GM19397 (cell line): ENCODE measurements around the gene RPS2.
"Not testable (repeated sequence)": the region's sequence is repeated elsewhere in the genome, so short reads cannot be mapped to it uniquely, and the experiment has no call there.

ENCODE experiments used
- ATAC-seq: cut with Tn5 transposase; IDR thresholded peaks from one replicate; pipeline ENCODE4 v1.9.1; 2021; ENCODE audit warnings: mild to moderate bottlenecking, moderate library complexity; ENCODE audit not compliant: unreplicated experiment

RPS2 gene

DNA sequence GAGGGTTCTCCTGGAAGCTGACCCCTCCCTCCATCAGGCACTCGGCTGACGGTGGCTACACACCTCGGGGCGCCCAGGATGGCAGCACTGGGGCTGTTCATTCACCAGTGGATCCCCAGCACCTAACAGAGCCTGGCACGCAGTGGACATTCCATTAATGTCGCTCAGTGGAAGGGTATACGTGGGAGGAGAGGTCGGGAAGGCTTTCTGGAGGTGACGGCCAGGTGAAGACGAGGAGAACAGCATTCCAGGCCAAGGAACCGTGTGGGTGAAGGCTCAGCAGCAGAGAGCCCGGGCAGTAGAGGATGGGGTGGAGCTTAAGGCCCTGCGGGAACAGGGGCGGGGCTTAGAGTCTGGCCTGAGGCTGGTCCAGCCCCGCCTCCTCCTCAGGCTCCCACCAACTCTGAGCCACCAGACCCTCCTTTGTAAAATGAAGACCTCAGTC, 43.9 kb downstream of the RPS2 start:
- ATAC-seq, result no peak

DNA sequence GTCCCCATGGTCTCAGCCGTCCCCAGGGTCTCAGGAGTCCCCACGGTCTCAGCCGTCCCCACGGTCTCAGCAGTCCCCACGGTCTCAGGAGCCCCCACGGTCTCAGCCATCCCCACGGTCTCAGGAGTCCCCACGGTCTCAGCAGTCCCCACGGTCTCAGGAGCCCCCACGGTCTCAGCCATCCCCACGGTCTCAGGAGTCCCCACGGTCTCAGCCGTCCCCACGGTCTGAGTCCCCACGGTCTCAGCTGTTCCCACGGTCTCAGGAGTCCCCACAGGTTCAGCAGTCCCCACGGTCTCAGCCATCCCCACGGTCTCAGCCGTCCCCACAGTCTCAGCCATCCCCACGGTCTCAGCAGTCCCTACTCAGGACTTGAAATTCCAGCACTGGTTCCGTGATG, 44.5 kb downstream of the RPS2 start:
- not testable (repeated sequence) for ATAC-seq

- no peak for ATAC-seq
Observed at GRCh38 chr16:1919327-1919998, 45.2 kb downstream of the RPS2 start.

DNA sequence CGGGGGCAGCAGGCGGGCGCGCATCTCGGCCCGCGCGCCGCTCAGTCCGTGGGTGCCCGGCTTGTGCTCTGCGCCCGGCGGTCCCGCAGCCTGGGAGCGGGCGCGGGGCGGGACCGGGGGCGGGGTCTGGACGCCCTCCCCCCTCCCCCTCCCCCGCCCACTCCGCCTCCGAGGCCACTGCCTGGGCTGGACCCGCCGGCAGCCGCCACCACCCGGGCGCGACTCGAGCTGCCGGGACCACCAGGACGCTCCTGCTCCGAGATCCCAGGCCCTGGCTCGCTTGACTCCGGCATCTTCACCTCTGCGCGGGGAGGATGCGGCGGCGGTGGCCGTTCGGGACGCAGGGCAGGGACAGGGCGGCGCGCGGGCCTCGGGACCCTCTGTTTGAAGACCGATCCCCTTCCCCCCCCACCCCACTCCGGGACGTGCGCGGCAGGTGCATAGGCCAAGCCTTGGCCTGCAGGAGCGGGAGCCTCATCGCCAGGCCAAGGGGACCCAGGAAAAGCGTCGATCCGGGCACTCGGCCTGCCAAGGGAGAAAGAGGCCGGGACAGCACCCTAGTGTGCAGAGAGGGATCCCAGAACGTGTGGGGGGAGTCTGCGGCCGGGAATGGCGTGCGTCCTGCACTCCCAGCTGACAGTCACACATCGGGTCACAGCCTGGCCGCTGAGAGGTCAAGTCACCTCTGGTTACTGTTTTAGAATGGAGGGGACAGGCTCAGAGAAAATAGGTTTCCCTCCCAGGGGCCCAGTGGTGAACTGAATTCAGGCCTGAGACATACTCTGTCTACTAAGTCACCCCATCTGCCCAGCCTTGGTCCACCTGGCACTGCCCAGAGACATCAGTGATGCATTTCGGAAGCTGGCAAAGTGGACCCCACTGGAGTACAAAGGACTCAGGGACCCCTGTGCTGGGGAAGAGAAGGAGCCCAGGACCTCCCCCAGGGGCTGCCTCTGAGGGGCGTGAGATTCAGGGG, 46.0 kb downstream of the RPS2 start, which contains the start of gene HS3ST6:
HS3ST6 (minus strand) TSS at position 65 of the 976 bp plus-strand sequence. CDS start 92 bp downstream, outside the sequence.
- no peak for ATAC-seq

DNA sequence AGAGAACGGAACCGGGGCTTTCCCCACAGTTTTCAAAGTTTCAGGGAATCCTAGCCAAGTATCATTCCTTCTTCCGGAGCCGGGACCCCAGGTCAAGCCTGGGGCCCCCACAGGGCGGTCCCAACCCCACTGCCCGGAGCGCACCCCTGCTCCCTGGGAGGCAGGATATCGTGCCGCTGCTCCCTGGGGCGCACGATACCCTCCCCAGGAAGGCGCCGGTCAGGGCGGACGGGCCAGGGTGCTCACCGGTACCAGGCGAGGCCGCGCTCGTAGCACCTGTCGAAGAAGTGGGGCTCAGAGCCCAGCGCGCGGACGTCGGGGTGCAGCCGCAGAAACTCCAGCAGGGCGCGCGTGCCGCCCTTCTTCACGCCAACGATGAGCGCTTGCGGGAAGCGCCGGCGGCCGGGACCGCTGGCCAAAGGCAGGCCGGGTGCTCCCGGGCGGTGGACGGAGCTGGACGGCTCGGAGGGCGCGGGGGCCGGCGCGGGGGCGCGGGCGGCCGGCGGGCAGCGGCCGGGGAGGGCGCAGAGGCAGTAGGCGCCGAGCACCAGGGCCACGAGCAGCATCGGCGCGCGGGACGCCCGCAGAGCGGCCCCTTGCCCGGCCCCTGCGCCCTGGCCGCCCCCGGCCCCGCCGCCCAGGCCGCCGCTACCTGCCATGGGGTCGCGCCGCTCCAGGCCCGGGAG, 46.8 kb downstream of the RPS2 start:
- ATAC-seq, result no peak

- ATAC-seq, result no peak
Observed at GRCh38 chr16:1917056-1917664, 47.5 kb downstream of the RPS2 start.

DNA sequence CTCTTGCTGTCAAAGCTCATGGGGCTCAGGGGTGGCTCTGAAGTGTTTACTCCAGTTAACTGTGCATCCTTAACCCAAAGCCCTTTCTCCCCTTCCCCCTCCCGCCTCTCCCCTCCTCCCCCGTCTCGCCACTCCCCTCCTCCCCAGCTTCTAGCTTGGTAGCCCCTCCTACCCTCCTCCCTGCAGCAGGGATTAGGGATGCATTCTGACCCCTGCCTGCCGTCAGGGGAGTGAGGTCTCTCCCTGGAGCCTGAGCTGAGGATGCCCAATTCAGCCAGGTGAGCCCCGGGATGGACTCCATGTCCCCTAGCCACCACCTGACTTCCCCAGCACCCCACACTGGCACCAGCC, 48.0 kb downstream of the RPS2 start:
- no peak for ATAC-seq

DNA sequence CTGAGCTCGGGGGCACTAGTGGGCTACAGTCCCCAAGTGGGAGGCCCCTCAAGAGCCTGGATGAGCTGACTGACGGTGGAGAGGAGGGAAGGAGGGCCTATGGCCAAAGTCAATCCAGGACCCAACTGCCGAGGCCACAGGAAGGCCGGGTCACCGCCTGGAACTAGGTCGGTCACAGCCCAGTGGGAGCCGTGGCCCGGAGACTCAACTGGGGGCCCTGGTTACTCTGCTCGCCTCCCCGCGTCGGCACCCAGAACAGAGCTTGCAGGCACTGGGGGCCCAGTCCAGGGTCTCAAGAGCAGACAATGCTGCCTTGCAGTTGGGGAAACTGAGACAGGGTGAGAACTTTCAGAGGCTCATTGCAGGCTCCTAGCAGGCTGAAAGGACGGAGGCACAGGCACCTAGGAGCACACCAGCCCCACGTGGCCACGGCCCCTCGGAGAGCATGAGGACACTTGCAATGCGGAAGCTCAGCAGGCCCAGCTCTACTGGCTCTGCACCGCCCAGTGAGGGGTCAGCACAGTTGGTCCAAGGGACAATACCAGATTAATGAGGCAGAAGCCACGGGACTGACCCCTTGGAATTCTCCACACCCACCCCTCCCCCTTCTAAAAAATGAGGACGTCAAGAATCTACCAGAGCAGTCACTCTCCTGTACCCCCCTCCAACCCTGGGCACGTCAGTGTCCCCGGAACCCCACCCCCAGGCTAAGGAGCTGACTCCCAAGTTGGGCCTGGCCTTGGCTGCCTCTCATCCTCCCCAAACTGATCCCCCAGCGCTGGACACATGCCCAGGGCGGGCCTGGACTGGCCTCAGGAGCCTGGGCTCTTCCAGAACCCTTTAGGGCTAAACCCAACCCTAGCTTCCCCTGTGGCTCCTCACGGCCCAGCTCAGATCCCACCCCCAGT, 48.6 kb downstream of the RPS2 start:
- no peak for ATAC-seq

DNA sequence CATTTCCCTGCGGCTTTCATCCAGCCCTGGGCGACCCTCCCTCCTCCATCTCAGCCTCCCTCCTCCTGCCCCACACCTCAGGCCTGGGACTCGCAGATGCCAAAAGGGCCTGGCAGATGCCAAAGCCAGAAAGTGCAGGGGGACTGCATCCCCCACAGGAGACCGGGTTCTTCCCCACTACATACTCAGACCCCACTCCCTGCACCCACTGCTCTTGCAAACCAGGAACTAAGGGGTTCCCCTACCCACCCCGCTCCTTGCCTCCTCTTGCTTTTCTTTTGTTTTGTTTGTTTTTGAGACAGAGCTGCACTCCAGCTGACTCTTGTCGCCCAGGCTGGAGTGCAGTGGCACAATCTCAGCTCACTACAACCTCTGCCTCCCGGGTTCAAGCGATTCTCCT, 49.6 kb downstream of the RPS2 start:
- ATAC-seq, result no peak

DNA sequence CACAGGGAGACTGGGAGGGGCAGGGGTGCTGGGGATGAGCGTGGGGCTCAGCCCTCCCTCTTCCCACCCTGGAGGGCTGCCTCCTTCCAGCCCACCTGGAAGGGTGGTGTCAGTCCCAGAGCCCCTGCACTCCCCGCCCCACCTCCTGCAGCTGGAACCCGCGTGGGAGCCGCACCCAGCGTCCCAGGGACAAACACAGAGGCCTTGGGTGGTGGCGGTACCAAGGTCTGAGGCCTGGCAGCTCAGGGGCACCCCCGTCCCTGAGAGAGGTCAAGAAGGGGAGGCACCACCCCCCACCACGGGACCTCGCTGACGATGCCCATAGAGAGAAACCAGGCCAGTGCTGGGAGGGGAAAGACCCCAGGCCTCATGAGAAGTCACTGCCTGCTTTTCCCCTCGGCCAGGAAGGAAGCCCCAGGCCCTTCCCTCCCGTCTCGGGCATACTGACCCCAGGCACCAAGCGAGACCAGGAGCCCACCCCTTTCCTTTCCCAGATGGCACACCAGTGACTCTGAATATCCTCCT, 50.5 kb downstream of the RPS2 start:
- ATAC-seq, result no peak

DNA sequence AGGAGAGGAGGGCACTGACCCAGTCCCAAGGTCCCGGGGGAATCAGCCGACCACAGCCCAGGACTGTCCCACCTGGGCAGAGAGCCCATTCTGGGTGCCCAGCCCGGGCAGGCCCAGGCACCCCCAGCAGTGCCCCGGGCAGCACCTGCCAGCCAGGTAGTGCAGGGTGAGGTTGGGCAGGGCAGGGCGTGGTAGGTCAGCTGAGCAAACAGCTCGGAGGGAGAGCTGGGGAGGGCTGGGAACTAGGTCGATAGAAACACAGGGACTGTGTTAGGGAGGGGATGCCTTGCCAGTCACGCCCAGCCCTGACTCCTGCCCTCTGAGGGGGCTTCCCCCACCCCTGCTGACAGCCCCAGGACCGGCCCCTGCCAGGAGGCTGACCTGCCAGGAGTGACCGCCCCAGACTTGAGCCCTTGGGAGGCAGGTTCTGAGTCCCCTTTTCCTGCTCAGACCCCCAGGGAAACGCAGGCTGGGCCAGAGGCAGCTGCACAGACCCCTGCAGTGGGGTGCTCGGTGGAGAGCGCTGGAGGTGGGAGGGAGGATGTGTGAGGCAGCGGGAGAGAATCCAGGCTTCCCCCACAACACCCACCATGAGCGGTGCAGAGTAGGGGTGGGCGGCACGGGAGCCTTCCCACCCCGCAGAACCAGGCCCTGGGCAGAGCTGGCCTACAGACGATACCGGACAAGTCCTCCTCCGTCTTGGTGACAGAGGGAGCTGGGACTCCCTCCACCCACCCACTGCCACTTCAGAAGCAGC, 51.1 kb downstream of the RPS2 start:
- ATAC-seq, result no peak

DNA sequence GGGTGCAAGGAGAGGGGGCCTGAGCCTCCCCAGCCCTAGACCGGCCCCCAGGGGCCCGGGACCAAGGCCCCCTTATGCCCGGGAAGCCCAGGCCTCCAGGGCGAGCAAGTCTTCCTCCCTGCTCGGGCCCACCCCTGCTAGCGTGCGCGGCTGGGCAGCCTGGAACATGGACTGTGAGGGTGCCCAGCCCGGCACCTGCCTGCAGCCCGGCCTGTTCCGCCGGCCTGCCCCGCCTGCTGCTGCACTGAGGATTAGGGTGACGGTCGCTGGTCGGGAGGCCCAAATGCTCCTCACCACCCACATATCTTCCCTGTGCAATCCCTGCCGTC, 52.4 kb downstream of the RPS2 start:
- ATAC-seq, result no peak
